ENCODE results near the gene NUP214.

The NUP214 gene

GRCh38 chr9:131275332-131276093, 150.1 kb downstream of the NUP214 start:
- Histone ChIP-seq H3K79me2 (ENCODE audit: insufficient read depth, low read length) (peaks cover 13% of the 10 kb centered on the region; the same call in 1 of the 2 replicates), H3K9me2 (replicated peaks; ENCODE audit: insufficient read depth, low read length) (no peaks in the 10 kb centered on the region), H3K27me3 (ENCODE audit: low read length) (no peaks in the 10 kb centered on the region), H4K20me1 (ENCODE audit: low read depth, low read length) (no peaks in the 10 kb centered on the region), H2AFZ (ENCODE audit: low read depth, low read length, severe bottlenecking) (no peak overlapping the region), H3K36me3 (ENCODE audit: low read length) (no peaks in the 10 kb centered on the region), H3K9me3 (ENCODE audit: insufficient read depth, low read length) (no peaks in the 10 kb centered on the region), H3K4me2 (ENCODE audit: low read depth, low read length, poor library complexity, severe bottlenecking) (peak overlapping the region; percentile 67), H3K4me3 (ENCODE audit: insufficient read depth, low read length, poor library complexity, severe bottlenecking) (peak overlapping the region; percentile 63), H3K27ac (ENCODE audit: low read depth, low read length) (peak overlapping the region; percentile 46), H3K9ac (ENCODE audit: low read length) (peak overlapping the region; percentile 64), H3F3A (ENCODE audit: insufficient read depth) (peaks cover 8% of the 10 kb centered on the region; the same call in 1 of the 2 replicates)
- TF ChIP-seq EZH2phosphoT487 (conservative IDR thresholded peaks at IDR 0.05; ENCODE audit: low read length) (no peak), CTCF (IDR thresholded peaks at IDR 0.05; ENCODE audit: insufficient read depth, low read length, poor library complexity, severe bottlenecking) (no peak)

- H3K4me3 ChIP-seq (ENCODE audit: insufficient read depth, low read length, poor library complexity, severe bottlenecking): peak within 1 kb of the TSS; percentile 63
- H3K79me2 ChIP-seq (ENCODE audit: insufficient read depth, low read length): peaks cover 13% of the 10 kb centered on the region; the same call in 1 of the 2 replicates
Measured at GRCh38 chr9:131276094-131276888, 150.9 kb downstream of the NUP214 start, which contains the start of gene FAM78A. Gene FAM78A, minus strand, starts transcription at chr9:131276510. Its CDS starts 331 bp downstream, at chr9:131276179.

GRCh38 chr9:131276891-131277286, 151.5 kb downstream of the NUP214 start:
- peak overlapping the region; percentile 61 for H2AFZ ChIP-seq (ENCODE audit: low read depth, low read length, severe bottlenecking)
- no peaks in the 10 kb centered on the region for H3K27me3 ChIP-seq (ENCODE audit: low read length)
- H3K4me3 ChIP-seq (ENCODE audit: insufficient read depth, low read length, poor library complexity, severe bottlenecking): peak overlapping the region; percentile 63
- H3K36me3 ChIP-seq (ENCODE audit: low read length): no peaks in the 10 kb centered on the region
- H3K9ac ChIP-seq (ENCODE audit: low read length): peak overlapping the region; percentile 64
- no peaks in the 10 kb centered on the region for H3K9me3 ChIP-seq (ENCODE audit: insufficient read depth, low read length)
- no peaks in the 10 kb centered on the region for H3K9me2 ChIP-seq (replicated peaks; ENCODE audit: insufficient read depth, low read length)
- peaks cover 8% of the 10 kb centered on the region; the same call in 1 of the 2 replicates for H3F3A ChIP-seq (ENCODE audit: insufficient read depth)
- H3K4me2 ChIP-seq (ENCODE audit: low read depth, low read length, poor library complexity, severe bottlenecking): peak overlapping the region; percentile 67
- no peak for TF ChIP-seq CTCF (IDR thresholded peaks at IDR 0.05; ENCODE audit: insufficient read depth, low read length, poor library complexity, severe bottlenecking)
- TF ChIP-seq EZH2phosphoT487 (conservative IDR thresholded peaks at IDR 0.05; ENCODE audit: low read length): no peak
- H3K79me2 ChIP-seq (ENCODE audit: insufficient read depth, low read length): peaks cover 13% of the 10 kb centered on the region; the same call in 1 of the 2 replicates
- no peaks in the 10 kb centered on the region for H4K20me1 ChIP-seq (ENCODE audit: low read depth, low read length)
- no peak overlapping the region for H3K27ac ChIP-seq (ENCODE audit: low read depth, low read length)

More at GRCh38 chr9:131276094-131276888, 150.9 kb downstream of the NUP214 start, which contains the start of gene FAM78A:
- peak within 1 kb of the TSS; percentile 61 for H2AFZ ChIP-seq (ENCODE audit: low read depth, low read length, severe bottlenecking)
- H3F3A ChIP-seq (ENCODE audit: insufficient read depth): peaks cover 8% of the 10 kb centered on the region; the same call in 1 of the 2 replicates
- H3K4me2 ChIP-seq (ENCODE audit: low read depth, low read length, poor library complexity, severe bottlenecking): peak within 1 kb of the TSS; percentile 67
- no peaks in the 10 kb centered on the region for H3K9me3 ChIP-seq (ENCODE audit: insufficient read depth, low read length)
- H3K9me2 ChIP-seq (replicated peaks; ENCODE audit: insufficient read depth, low read length): no peaks in the 10 kb centered on the region
- no peaks in the 10 kb centered on the region for H4K20me1 ChIP-seq (ENCODE audit: low read depth, low read length)
- H3K36me3 ChIP-seq (ENCODE audit: low read length): no peaks in the 10 kb centered on the region
- H3K9ac ChIP-seq (ENCODE audit: low read length): peak within 1 kb of the TSS; percentile 64
- peak within 1 kb of the TSS; percentile 46 for H3K27ac ChIP-seq (ENCODE audit: low read depth, low read length)
- no peak for TF ChIP-seq EZH2phosphoT487 (conservative IDR thresholded peaks at IDR 0.05; ENCODE audit: low read length)
- no peak for TF ChIP-seq CTCF (IDR thresholded peaks at IDR 0.05; ENCODE audit: insufficient read depth, low read length, poor library complexity, severe bottlenecking)
- no peaks in the 10 kb centered on the region for H3K27me3 ChIP-seq (ENCODE audit: low read length)

All from SU-DHL-6 (cell line).